Measurements from ENCODE around the gene DPM3.
"Not testable (repeated sequence)": the region's sequence is repeated elsewhere in the genome, so short reads cannot be mapped to it uniquely, and the experiment has no call there.

The DPM3 gene

GRCh38 chr1:155166471-155167165, 26.3 kb upstream of the DPM3 start:
- peak; percentile 59 for DNase-seq (ENCODE audit: low read depth)
- no peak for TF ChIP-seq CTCF (IDR thresholded peaks at IDR 0.05; ENCODE audit: low read length, missing control alignments)

GRCh38 chr1:155166051-155166470, 25.7 kb upstream of the DPM3 start:
- no peak for DNase-seq (ENCODE audit: low read depth)
- H3K4me3 ChIP-seq (replicated peaks; ENCODE audit: low read depth, low read length), result no peak overlapping the region
- TF ChIP-seq CTCF (IDR thresholded peaks at IDR 0.05; ENCODE audit: low read length, missing control alignments), result no peak

More at GRCh38 chr1:155166471-155167165, 26.3 kb upstream of the DPM3 start:
- H3K4me3 ChIP-seq (replicated peaks; ENCODE audit: low read depth, low read length), result no peak overlapping the region

GRCh38 chr1:155164625-155165024, 24.3 kb upstream of the DPM3 start:
- DNase-seq (ENCODE audit: low read depth); H3K4me3 ChIP-seq (replicated peaks; ENCODE audit: low read depth, low read length): not testable (repeated sequence)

GRCh38 chr1:155163785-155164184, 23.5 kb upstream of the DPM3 start:
- not testable (repeated sequence) for H3K4me3 ChIP-seq (replicated peaks; ENCODE audit: low read depth, low read length); DNase-seq (ENCODE audit: low read depth)

GRCh38 chr1:155162631-155163030, 22.3 kb upstream of the DPM3 start:
- not testable (repeated sequence) for DNase-seq (ENCODE audit: low read depth); H3K4me3 ChIP-seq (replicated peaks; ENCODE audit: low read depth, low read length)

- no peak for TF ChIP-seq CTCF (IDR thresholded peaks at IDR 0.05; ENCODE audit: low read length, missing control alignments)
- H3K4me3 ChIP-seq (replicated peaks; ENCODE audit: low read depth, low read length), result no peak overlapping the region
- DNase-seq (ENCODE audit: low read depth), result no peak
These were observed 19.8 kb upstream of the DPM3 start for GRCh38 chr1:155160128-155160527.

- no peak overlapping the region for H3K4me3 ChIP-seq (replicated peaks; ENCODE audit: low read depth, low read length)
- no peak for TF ChIP-seq CTCF (IDR thresholded peaks at IDR 0.05; ENCODE audit: low read length, missing control alignments)
- DNase-seq (ENCODE audit: low read depth), result no peak
These were observed 18.7 kb upstream of the DPM3 start for GRCh38 chr1:155158991-155159390.

- H3K4me3 ChIP-seq (replicated peaks; ENCODE audit: low read depth, low read length); DNase-seq (ENCODE audit: low read depth): not testable (repeated sequence)
These were observed 15.8 kb upstream of the DPM3 start for GRCh38 chr1:155155996-155156643.

- peak; percentile 5 for TF ChIP-seq CTCF (IDR thresholded peaks at IDR 0.05; ENCODE audit: low read length, missing control alignments)
- H3K4me3 ChIP-seq (replicated peaks; ENCODE audit: low read depth, low read length), result no peak overlapping the region
- DNase-seq (ENCODE audit: low read depth), result no peak
These were observed 5.2 kb upstream of the DPM3 start for GRCh38 chr1:155145491-155145890.

Measured in fibroblast of pulmonary artery (primary cell).